GM21423 (cell line): ENCODE results near the gene TMEM132E.

Experiments used
- ATAC-seq: cut with Tn5 transposase; IDR thresholded peaks from one replicate; pipeline ENCODE4 v1.9.1; 2021; ENCODE audit warnings: mild to moderate bottlenecking, moderate library complexity; ENCODE audit not compliant: unreplicated experiment

Gene TMEM132E

GRCh38 chr17:34568953-34569352 lies 10.4 kb upstream of the TMEM132E start:
- ATAC-seq: no peak

GRCh38 chr17:34569591-34569990 lies 9.8 kb upstream of the TMEM132E start:
- ATAC-seq: no peak

GRCh38 chr17:34570506-34570905 lies 8.9 kb upstream of the TMEM132E start:
- ATAC-seq: no peak

GRCh38 chr17:34571428-34572130 lies 7.8 kb upstream of the TMEM132E start:
- ATAC-seq: no peak

GRCh38 chr17:34572483-34572882 lies 6.9 kb upstream of the TMEM132E start:
- no peak for ATAC-seq

- ATAC-seq: no peak
Measured at GRCh38 chr17:34575182-34575581, 4.2 kb upstream of the TMEM132E start.

GRCh38 chr17:34578016-34578415 lies 1.4 kb upstream of the TMEM132E start:
- ATAC-seq: no peak

- no peak for ATAC-seq
Measured at GRCh38 chr17:34578656-34579016, 746 bp upstream of the TMEM132E start.

- no peak for ATAC-seq
Measured at GRCh38 chr17:34579979-34580684, 750 bp downstream of the TMEM132E start.

GRCh38 chr17:34580685-34581445 lies 1.5 kb downstream of the TMEM132E start:
- no peak for ATAC-seq

GRCh38 chr17:34581446-34582184 lies 2.2 kb downstream of the TMEM132E start:
- no peak for ATAC-seq

- ATAC-seq: no peak
Measured at GRCh38 chr17:34582185-34582900, 3.0 kb downstream of the TMEM132E start.

- ATAC-seq: no peak
Measured at GRCh38 chr17:34582901-34583245, 3.5 kb downstream of the TMEM132E start.

- ATAC-seq: no peak
Measured at GRCh38 chr17:34584805-34585416, 5.5 kb downstream of the TMEM132E start.

GRCh38 chr17:34586346-34586846 lies 7.0 kb downstream of the TMEM132E start:
- ATAC-seq: no peak

- no peak for ATAC-seq
Measured at GRCh38 chr17:34588266-34588665, 8.9 kb downstream of the TMEM132E start.

GRCh38 chr17:34589120-34589965 lies 10.0 kb downstream of the TMEM132E start:
- no peak for ATAC-seq

GRCh38 chr17:34592002-34592401 lies 12.6 kb downstream of the TMEM132E start:
- ATAC-seq: no peak

GRCh38 chr17:34596920-34597319 lies 17.5 kb downstream of the TMEM132E start:
- ATAC-seq: no peak
